GM12865 (cell line): ENCODE measurements around the gene PREP.

Experiments
- DNase-seq: peaks from one replicate; pipeline ENCODE4 v3.0.0; 2010; ENCODE audit warnings: low read depth
- H3K4me3 ChIP-seq: 2 replicates; pipeline ENCODE4 v1.5.1; 2011; ENCODE audit warnings: mild to moderate bottlenecking, low read depth, low read length, control low read depth
- CTCF ChIP-seq: IDR thresholded peaks from 2 replicates; pipeline ENCODE4 v1.5.1; 2011; ENCODE audit warnings: low read length, control low read depth, low read depth, inconsistent platforms; ENCODE audit not compliant: insufficient read depth; ENCODE audit errors: missing control alignments

Gene PREP

GRCh38 chr6:105294129-105294528 lies 108.8 kb downstream of the PREP start:
- H3K4me3 ChIP-seq, result no peak overlapping the region
- DNase-seq, result no peak
- no peak for TF ChIP-seq CTCF

- no peak for DNase-seq
- H3K4me3 ChIP-seq, result no peak overlapping the region
- no peak for TF ChIP-seq CTCF
These were observed 110.1 kb downstream of the PREP start for GRCh38 chr6:105292689-105293339.

GRCh38 chr6:105291525-105291924 lies 111.4 kb downstream of the PREP start:
- DNase-seq, result no peak
- no peak overlapping the region for H3K4me3 ChIP-seq
- no peak for TF ChIP-seq CTCF

- no peak overlapping the region for H3K4me3 ChIP-seq
- no peak for DNase-seq
These were observed 120.0 kb downstream of the PREP start for GRCh38 chr6:105282631-105283585.

GRCh38 chr6:105280033-105280432 lies 122.8 kb downstream of the PREP start:
- H3K4me3 ChIP-seq, result no peak overlapping the region
- no peak for TF ChIP-seq CTCF
- DNase-seq, result no peak

More at GRCh38 chr6:105282631-105283585, 120.0 kb downstream of the PREP start:
- no peak for TF ChIP-seq CTCF

GRCh38 chr6:105279463-105279862 lies 123.4 kb downstream of the PREP start:
- H3K4me3 ChIP-seq, result no peak overlapping the region
- TF ChIP-seq CTCF, result no peak
- DNase-seq, result no peak
